Measurements from ENCODE around the gene ZMAT3.
A peak's percentile ranks its signal among the peaks of the same experiment; 100 is the strongest.

Gene ZMAT3

GRCh38 chr3:179021119-179021903 is 50.3 kb downstream of the ZMAT3 start:
- DNase-seq (ENCODE audit: low read depth) = no peak

GRCh38 chr3:179020112-179020511 is 51.5 kb downstream of the ZMAT3 start:
- DNase-seq (ENCODE audit: low read depth) = no peak

GRCh38 chr3:179018808-179019207 is 52.8 kb downstream of the ZMAT3 start:
- no peak for DNase-seq (ENCODE audit: low read depth)

GRCh38 chr3:179016979-179017670 is 54.5 kb downstream of the ZMAT3 start:
- no peak for DNase-seq (ENCODE audit: low read depth)

- peak; percentile 37 for DNase-seq (ENCODE audit: low read depth)
Observed at GRCh38 chr3:179015551-179016020, 56.0 kb downstream of the ZMAT3 start.

- no peak for DNase-seq (ENCODE audit: low read depth)
Observed at GRCh38 chr3:179005706-179006105, 65.9 kb downstream of the ZMAT3 start.

- no peak for DNase-seq (ENCODE audit: low read depth)
Observed at GRCh38 chr3:179005213-179005612, 66.4 kb downstream of the ZMAT3 start.

- DNase-seq (ENCODE audit: low read depth) = no peak
Observed at GRCh38 chr3:179000659-179001058, 71.0 kb downstream of the ZMAT3 start.

GRCh38 chr3:179000144-179000543 is 71.5 kb downstream of the ZMAT3 start:
- DNase-seq (ENCODE audit: low read depth) = no peak

GRCh38 chr3:178996399-178996798 is 75.2 kb downstream of the ZMAT3 start:
- DNase-seq (ENCODE audit: low read depth) = no peak

- DNase-seq (ENCODE audit: low read depth) = no peak
Observed at GRCh38 chr3:178990293-178990692, 81.3 kb downstream of the ZMAT3 start.

- DNase-seq (ENCODE audit: low read depth) = no peak
Observed at GRCh38 chr3:178989821-178990220, 81.8 kb downstream of the ZMAT3 start.

- no peak for DNase-seq (ENCODE audit: low read depth)
Observed at GRCh38 chr3:178987745-178988144, 83.9 kb downstream of the ZMAT3 start.

- no peak for DNase-seq (ENCODE audit: low read depth)
Observed at GRCh38 chr3:178986456-178986855, 85.2 kb downstream of the ZMAT3 start.

- DNase-seq (ENCODE audit: low read depth) = no peak
Observed at GRCh38 chr3:178982137-178982536, 89.5 kb downstream of the ZMAT3 start.

- no peak for DNase-seq (ENCODE audit: low read depth)
Observed at GRCh38 chr3:178975320-178975719, 96.3 kb downstream of the ZMAT3 start.

- no peak for DNase-seq (ENCODE audit: low read depth)
Observed at GRCh38 chr3:178971614-178972013, 100.0 kb downstream of the ZMAT3 start.

- DNase-seq (ENCODE audit: low read depth) = no peak
Observed at GRCh38 chr3:178969004-178969700, 102.5 kb downstream of the ZMAT3 start.
